GM23338 (cell line): Measurements from ENCODE around the gene CUBN. TPM values are rescaled to one million over a fixed set of nuclear protein-coding genes. Genes with fewer than 3 reads are reported as not detected.

Experiments
- ATAC-seq: fragments of 200-7000 bp; cut with Tn5 transposase; 3 replicates; pipeline ENCODE4 v1.9.1; 2020
- DNase-seq: peaks from one replicate; pipeline ENCODE4 v3.0.0-alpha.2; 2015; ENCODE audit warnings: low spot score
- H2AFZ ChIP-seq: fragments of 200-600 bp; sonication (generic); 2 replicates; pipeline ENCODE4 v1.8.0; 2016; ENCODE audit warnings: antibody characterized with exemption, mild to moderate bottlenecking, moderate library complexity
- H3F3A ChIP-seq: fragments of 200-600 bp; sonication (generic); replicated peaks from 2 replicates; pipeline ENCODE4 v1.8.0; 2017; ENCODE audit warnings: antibody characterized with exemption, mixed run types, low read depth
- H3K27ac ChIP-seq: fragments of 200-600 bp; sonication (generic); 2 replicates; pipeline ENCODE4 v1.6.1; 2016; ENCODE audit warnings: low read depth
- H3K27me3 ChIP-seq: fragments of 200-600 bp; sonication (generic); 2 replicates; pipeline ENCODE4 v1.8.0; 2016; ENCODE audit warnings: mild to moderate bottlenecking, mixed run types, moderate library complexity; ENCODE audit not compliant: insufficient read depth
- H3K36me3 ChIP-seq: fragments of 200-600 bp; sonication (generic); 2 replicates; pipeline ENCODE4 v1.8.0; 2016; ENCODE audit warnings: mild to moderate bottlenecking; ENCODE audit not compliant: insufficient read depth
- H3K4me1 ChIP-seq: fragments of 200-600 bp; sonication (generic); 2 replicates; pipeline ENCODE4 v1.8.0; 2016; ENCODE audit warnings: mild to moderate bottlenecking, moderate library complexity; ENCODE audit not compliant: insufficient read depth
- H3K4me2 ChIP-seq: fragments of 200-600 bp; sonication (generic); 2 replicates; pipeline ENCODE4 v1.7.1; 2017; ENCODE audit warnings: mixed run types
- H3K4me3 ChIP-seq: fragments of 200-600 bp; sonication (generic); 2 replicates; pipeline ENCODE4 v1.6.1; 2016; ENCODE audit warnings: mixed run types
- H3K79me2 ChIP-seq: fragments of 200-600 bp; sonication (generic); replicated peaks from 2 replicates; pipeline ENCODE4 v1.8.0; 2017; ENCODE audit warnings: mild to moderate bottlenecking; ENCODE audit not compliant: insufficient read depth
- H3K9me2 ChIP-seq: fragments of 200-600 bp; sonication (generic); 2 replicates; pipeline ENCODE4 v1.8.0; 2017; ENCODE audit not compliant: insufficient read depth
- H4K20me1 ChIP-seq: fragments of 200-600 bp; sonication (generic); replicated peaks from 2 replicates; pipeline ENCODE4 v1.8.0; 2017; ENCODE audit warnings: mild to moderate bottlenecking; ENCODE audit not compliant: insufficient read depth
- H3K27ac Mint-ChIP-seq: 2 replicates; pipeline ENCODE4 v1.8.0; 2020; ENCODE audit warnings: inconsistent platforms, mild to moderate bottlenecking, moderate library complexity, mixed read lengths
- H3K27me3 Mint-ChIP-seq: 3 replicates; pipeline ENCODE4 v1.8.0; 2022; ENCODE audit warnings: low read depth, mild to moderate bottlenecking, moderate library complexity, mixed read lengths, inconsistent platforms; ENCODE audit not compliant: insufficient read depth, poor library complexity
- H3K36me3 Mint-ChIP-seq: 3 replicates; pipeline ENCODE4 v1.8.0; 2021; ENCODE audit warnings: low read depth, mild to moderate bottlenecking, inconsistent platforms, moderate library complexity, mixed read lengths
- H3K4me1 Mint-ChIP-seq: 3 replicates; pipeline ENCODE4 v1.8.0; 2020; ENCODE audit warnings: mild to moderate bottlenecking, inconsistent platforms, mixed read lengths
- H3K4me3 Mint-ChIP-seq: 3 replicates; pipeline ENCODE4 v1.8.0; 2021; ENCODE audit warnings: moderate library complexity, mild to moderate bottlenecking, inconsistent platforms, mixed read lengths
- H3K9me3 Mint-ChIP-seq: 3 replicates; pipeline ENCODE4 v1.8.0; 2020; ENCODE audit warnings: moderate library complexity, mild to moderate bottlenecking, inconsistent platforms, mixed read lengths
- CTCF ChIP-seq, 2 experiments: fragments of 200-600 bp in 1 of 2; sonication (generic) in 1 of 2; conservative IDR thresholded peaks; 2 replicates each; pipeline versions ENCODE4 v1.5.1 to v1.6.1; 2016 to 2017; ENCODE audit warnings: antibody characterized with exemption in 2 of 2, low read depth in 2 of 2, mild to moderate bottlenecking in 2 of 2, moderate library complexity in 1 of 2
- ETS1 ChIP-seq: IDR thresholded peaks from 2 replicates; pipeline ENCODE4 v1.6.1; 2016; ENCODE audit warnings: antibody characterized with exemption
- EZH2 ChIP-seq: fragments of 200-600 bp; sonication (generic); IDR thresholded peaks from one replicate; pipeline ENCODE4 v1.8.0; 2017; ENCODE audit warnings: antibody characterized with exemption, mild to moderate bottlenecking, low read depth; ENCODE audit not compliant: unreplicated experiment
- EZH2phosphoT487 ChIP-seq: fragments of 200-600 bp; sonication (generic); IDR thresholded peaks from one replicate; pipeline ENCODE4 v1.8.1; 2018; ENCODE audit warnings: antibody characterized with exemption; ENCODE audit not compliant: unreplicated experiment
- JUNB ChIP-seq: IDR thresholded peaks from one replicate; pipeline ENCODE4 v1.6.1; 2016; ENCODE audit warnings: antibody characterized with exemption; ENCODE audit not compliant: unreplicated experiment
- NANOG ChIP-seq: IDR thresholded peaks from 2 replicates; pipeline ENCODE4 v1.6.1; 2016; ENCODE audit warnings: antibody characterized with exemption, borderline replicate concordance
- POLR2AphosphoS5 ChIP-seq: IDR thresholded peaks from 2 replicates; pipeline ENCODE4 v1.6.1; 2016; ENCODE audit warnings: antibody characterized with exemption, low read depth
- REST ChIP-seq: IDR thresholded peaks from one replicate; pipeline ENCODE4 v1.6.1; 2018; ENCODE audit warnings: antibody characterized with exemption; ENCODE audit not compliant: unreplicated experiment
- STAT1 ChIP-seq: IDR thresholded peaks from one replicate; pipeline ENCODE4 v1.6.1; 2016; ENCODE audit warnings: antibody characterized with exemption; ENCODE audit not compliant: unreplicated experiment
- ZNF114 ChIP-seq: fragments of 250-450 bp; sonication (Bioruptor Pico); IDR thresholded peaks from 2 replicates; pipeline ENCODE4 v1.5.0; 2020; ENCODE audit warnings: mild to moderate bottlenecking, moderate library complexity
- ZNF331 ChIP-seq: fragments of 250-450 bp; sonication (Bioruptor Pico); IDR thresholded peaks from 2 replicates; pipeline ENCODE4 v1.5.0; 2020; ENCODE audit warnings: low read depth, mild to moderate bottlenecking, moderate library complexity
- polyA plus RNA-seq: library from polyadenylated mRNA; unstranded; fragments of >200 nt; fragmentation: Nextera tagmentation; extraction: Ambion mirVana; gene quantifications from 2 replicates; pipeline ENCODE4 v1.2.1, GENCODE V29; 2016
- total RNA-seq: library from RNA; depleted of rRNA; stranded (reverse); fragments of >200 nt; shearing (Covaris generic); gene quantifications from 2 replicates; pipeline ENCODE4 v1.2.3, GENCODE V29; 2014

CUBN gene
- total and polyA plus RNA-seq, 2 experiments from 2014 or later = 0.06 to 1.8 TPM

GRCh38 chr10:17155826-17156225 is 26.2 kb upstream of the CUBN start (continued):
- TF ChIP-seq CTCF (conservative IDR thresholded peaks at IDR 0.05; ENCODE audit: low read depth in 2 of 2) (no peak), REST (no peak), ZNF331 (no peak), NANOG (no peak), ETS1 (no peak)

GRCh38 chr10:17154116-17154515 is 24.5 kb upstream of the CUBN start:
- no peaks in the 10 kb centered on the region for H4K20me1 ChIP-seq
- H3K27ac Mint-ChIP-seq = no peak overlapping the region
- no peaks in the 10 kb centered on the region for H3K4me1 ChIP-seq
- H2AFZ ChIP-seq = no peak overlapping the region
- no peak overlapping the region for H3K4me3 Mint-ChIP-seq
- no peaks in the 10 kb centered on the region for H3K27me3 ChIP-seq
- H3K79me2 ChIP-seq = no peaks in the 10 kb centered on the region
- ATAC-seq (no peak), DNase-seq (no peak)
- H3K27me3 Mint-ChIP-seq = no peaks in the 10 kb centered on the region
- no peaks in the 10 kb centered on the region for H3K36me3 ChIP-seq
- no peak overlapping the region for H3K4me3 ChIP-seq
- H3K9me2 ChIP-seq = no peaks in the 10 kb centered on the region
- H3K9me3 Mint-ChIP-seq = no peaks in the 10 kb centered on the region
- H3K4me2 ChIP-seq = no peak overlapping the region
- H3K36me3 Mint-ChIP-seq = no peaks in the 10 kb centered on the region
- H3K27ac ChIP-seq = no peak overlapping the region
- no peaks in the 10 kb centered on the region for H3K4me1 Mint-ChIP-seq
- H3F3A ChIP-seq = no peaks in the 10 kb centered on the region
- TF ChIP-seq STAT1 (no peak), ZNF331 (no peak), POLR2AphosphoS5 (no peak), EZH2 (no peak), ZNF114 (CRISPR knock-in tag) (no peak), EZH2phosphoT487 (no peak), ETS1 (no peak), NANOG (no peak), CTCF (conservative IDR thresholded peaks at IDR 0.05; ENCODE audit: low read depth in 2 of 2) (no peak), JUNB (no peak), REST (no peak)
